ENCODE results near the gene IGFBP5. TPM values are rescaled to one million over a fixed set of nuclear protein-coding genes. Genes with fewer than 3 reads are reported as not detected.

Gene IGFBP5
- total and polyA plus RNA-seq, 9 of the 15 experiments (the other 6 are each of a cell fraction or from before 2014, with no cell fraction given) = 0.01 to 1.9 (median 0.03) TPM; not detected in 6

DNA sequence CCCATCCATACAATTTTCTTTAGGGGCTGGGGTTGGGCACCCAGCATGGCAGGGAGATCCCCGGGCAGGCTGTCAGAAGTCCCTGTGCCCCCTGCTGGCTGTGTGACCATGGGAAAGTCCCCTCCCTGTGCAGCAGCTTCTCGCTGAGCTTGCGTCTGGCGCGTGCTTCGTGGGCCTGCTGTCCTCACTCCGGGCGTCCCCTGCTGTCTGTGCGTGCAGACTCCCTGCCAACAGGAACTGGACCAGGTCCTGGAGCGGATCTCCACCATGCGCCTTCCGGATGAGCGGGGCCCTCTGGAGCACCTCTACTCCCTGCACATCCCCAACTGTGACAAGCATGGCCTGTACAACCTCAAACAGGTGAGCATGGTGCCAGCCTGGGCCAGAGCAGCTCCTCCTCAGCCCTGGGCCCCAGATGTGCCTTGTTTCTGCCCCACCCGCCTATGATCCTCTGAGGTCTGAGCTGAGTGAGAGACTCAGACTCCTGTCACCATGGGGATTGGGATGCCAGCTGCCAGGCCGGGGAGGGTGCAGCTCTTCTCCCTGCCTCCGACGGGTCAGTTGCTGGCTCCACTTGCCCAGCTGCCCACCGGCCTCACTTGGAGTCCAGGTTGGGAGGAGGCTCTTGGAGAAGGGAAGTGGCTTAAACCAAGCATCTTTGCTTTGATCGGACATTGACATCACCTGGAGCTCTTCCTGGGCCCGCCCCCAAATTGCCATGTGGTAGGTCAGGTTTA, 33.5 kb downstream of the IGFBP5 start:
- WGBS (ENCODE audit: insufficient coverage, low coverage, missing lambda C conversion rate) = 13% methylated on average over 19 of the region's 20 CpGs
- H3K27me3 ChIP-seq (ENCODE audit: control insufficient read depth in 2 of 2, insufficient read depth in 2 of 2, low read length in 2 of 2) = peaks cover 3 to 47% of the 10 kb centered on the region in 2 experiments; a peak in 3 of 5 replicates
- no peak overlapping the region for H2AFZ ChIP-seq (ENCODE audit: low read depth, low read length)
- ChIA-PET CTCF (ENCODE audit: low intra/inter-chr PET ratio) (interaction anchor here (1.9 kb wide), 1 partner anchor 145 kb away, joined by 10 read pairs; no protein-coding TSS in a partner anchor), POLR2A (interaction anchor here (0.6 kb wide), 1 partner anchor 236 kb away, joined by 3 read pairs; no protein-coding TSS in a partner anchor)
- H3K4me3 ChIP-seq = no peak overlapping the region
- in situ Hi-C loops (cut with MboI) = loop anchor here (10.0 to 25.0 kb wide), 2 partner anchors 450 to 627 kb away; no protein-coding TSS in a partner anchor
- peak in 3 of 4 experiments; percentile 9 to 24 (median 20) for DNase-seq (ENCODE audit: extremely low read depth in 1 of 4, low spot score in 3 of 4)
- no peaks in the 10 kb centered on the region for H3K9me3 ChIP-seq (replicated peaks; ENCODE audit: control insufficient read depth, insufficient read depth, low read depth, low read length)
- intact Hi-C loops (cut with micrococcal nuclease) = no loop called here
- peaks cover 10 to 12% of the 10 kb centered on the region in 2 experiments; a peak in 4 of 5 replicates for H3K4me1 ChIP-seq (replicated peaks in 1 of 2; ENCODE audit: control insufficient read depth in 2 of 2, insufficient read depth in 2 of 2, low read length in 2 of 2)
- no peaks in the 10 kb centered on the region for H3K79me2 ChIP-seq (ENCODE audit: control insufficient read depth, insufficient read depth, low read length)
- H4K20me1 ChIP-seq (replicated peaks; ENCODE audit: control insufficient read depth, insufficient read depth, low read length) = no peaks in the 10 kb centered on the region; the same call in 1 of the 2 replicates
- H3K9ac ChIP-seq (ENCODE audit: insufficient read depth in 1 of 2, low read depth in 2 of 2, low read length in 2 of 2) = no peak overlapping the region; a peak in 1 of 4 replicates
- no peaks in the 10 kb centered on the region for H3K36me3 ChIP-seq (ENCODE audit: control insufficient read depth, insufficient read depth, low read length)
- H3K9me1 ChIP-seq (ENCODE audit: control insufficient read depth, insufficient read depth, low read length) = no peaks in the 10 kb centered on the region
- ATAC-seq = peak; percentile 71
- BruUV-seq (replicated peaks) = no TSS peak
- H3K4me2 ChIP-seq (ENCODE audit: insufficient read depth, low read length) = no peak overlapping the region
- FAIRE-seq = no peak
- H3K27ac ChIP-seq (ENCODE audit: extremely low read depth, low read depth, low read length) = no peak overlapping the region
- TF ChIP-seq MYC (IDR thresholded peaks at IDR 0.05; ENCODE audit: low read depth, low read length) = 0 out of 2 replicates have a peak, but pooled peaks have one; percentile 22
- no peak for TF ChIP-seq MYC (CRISPR knock-in tag; IDR thresholded peaks at IDR 0.05; ENCODE audit: borderline replicate concordance, low read depth)
- TF ChIP-seq RAD21 (CRISPR knock-in tag; conservative IDR thresholded peaks at IDR 0.05 in 1 of 2, IDR thresholded peaks at IDR 0.05 in 1 of 2) = peak; percentile 74 to 76
- TF ChIP-seq BRCA1 (IDR thresholded peaks at IDR 0.05) = no peak
- no peak for TF ChIP-seq BRCA1 (CRISPR knock-in tag; IDR thresholded peaks at IDR 0.05)
- TF ChIP-seq SP1 (CRISPR knock-in tag; IDR thresholded peaks at IDR 0.05) = no peak
- TF ChIP-seq, protein P1, sequence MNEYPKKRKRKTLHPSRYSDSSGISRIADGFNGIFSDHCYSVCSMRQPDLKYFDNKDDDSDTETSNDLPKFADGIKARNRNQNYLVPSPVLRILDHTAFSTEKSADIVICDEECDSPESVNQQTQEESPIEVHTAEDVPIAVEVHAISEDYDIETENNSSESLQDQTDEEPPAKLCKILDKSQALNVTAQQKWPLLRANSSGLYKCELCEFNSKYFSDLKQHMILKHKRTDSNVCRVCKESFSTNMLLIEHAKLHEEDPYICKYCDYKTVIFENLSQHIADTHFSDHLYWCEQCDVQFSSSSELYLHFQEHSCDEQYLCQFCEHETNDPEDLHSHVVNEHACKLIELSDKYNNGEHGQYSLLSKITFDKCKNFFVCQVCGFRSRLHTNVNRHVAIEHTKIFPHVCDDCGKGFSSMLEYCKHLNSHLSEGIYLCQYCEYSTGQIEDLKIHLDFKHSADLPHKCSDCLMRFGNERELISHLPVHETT (CRISPR knock-in tag; conservative IDR thresholded peaks at IDR 0.05 in 1 of 2, IDR thresholded peaks at IDR 0.05 in 1 of 2) = 0 out of 4 replicates have a peak, but pooled peaks of 1 of the 2 experiments have one; percentile 34
- TF ChIP-seq, protein P2, sequence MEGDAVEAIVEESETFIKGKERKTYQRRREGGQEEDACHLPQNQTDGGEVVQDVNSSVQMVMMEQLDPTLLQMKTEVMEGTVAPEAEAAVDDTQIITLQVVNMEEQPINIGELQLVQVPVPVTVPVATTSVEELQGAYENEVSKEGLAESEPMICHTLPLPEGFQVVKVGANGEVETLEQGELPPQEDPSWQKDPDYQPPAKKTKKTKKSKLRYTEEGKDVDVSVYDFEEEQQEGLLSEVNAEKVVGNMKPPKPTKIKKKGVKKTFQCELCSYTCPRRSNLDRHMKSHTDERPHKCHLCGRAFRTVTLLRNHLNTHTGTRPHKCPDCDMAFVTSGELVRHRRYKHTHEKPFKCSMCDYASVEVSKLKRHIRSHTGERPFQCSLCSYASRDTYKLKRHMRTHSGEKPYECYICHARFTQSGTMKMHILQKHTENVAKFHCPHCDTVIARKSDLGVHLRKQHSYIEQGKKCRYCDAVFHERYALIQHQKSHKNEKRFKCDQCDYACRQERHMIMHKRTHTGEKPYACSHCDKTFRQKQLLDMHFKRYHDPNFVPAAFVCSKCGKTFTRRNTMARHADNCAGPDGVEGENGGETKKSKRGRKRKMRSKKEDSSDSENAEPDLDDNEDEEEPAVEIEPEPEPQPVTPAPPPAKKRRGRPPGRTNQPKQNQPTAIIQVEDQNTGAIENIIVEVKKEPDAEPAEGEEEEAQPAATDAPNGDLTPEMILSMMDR (IDR thresholded peaks at IDR 0.05 in 2 of 3, conservative IDR thresholded peaks at IDR 0.05 in 1 of 3; ENCODE audit: insufficient read depth in 2 of 3, low read depth in 1 of 3, low read length in 3 of 3) = peak; percentile 40 to 61 (median 46)
- TF ChIP-seq BHLHE40 (IDR thresholded peaks at IDR 0.05; ENCODE audit: low read length) = peak; percentile 53
- 0 out of 2 replicates have a peak, but pooled peaks have one; percentile 28 for TF ChIP-seq ZNF589 (CRISPR knock-in tag; IDR thresholded peaks at IDR 0.05; ENCODE audit: low read depth)
- peak in 1 of 2 experiments; percentile 33; a peak in 1 of 4 replicates for TF ChIP-seq NRF1 (conservative IDR thresholded peaks at IDR 0.05 in 1 of 2, IDR thresholded peaks at IDR 0.05 in 1 of 2)
- peak; percentile 22; the same call in 1 of the 2 replicates for TF ChIP-seq CREM (IDR thresholded peaks at IDR 0.05; ENCODE audit: low read depth)
- TF ChIP-seq STAG1 (CRISPR knock-in tag; IDR thresholded peaks at IDR 0.05; ENCODE audit: borderline replicate concordance) = peak; percentile 44; the same call in 1 of the 2 replicates
- TF ChIP-seq, protein P3, sequence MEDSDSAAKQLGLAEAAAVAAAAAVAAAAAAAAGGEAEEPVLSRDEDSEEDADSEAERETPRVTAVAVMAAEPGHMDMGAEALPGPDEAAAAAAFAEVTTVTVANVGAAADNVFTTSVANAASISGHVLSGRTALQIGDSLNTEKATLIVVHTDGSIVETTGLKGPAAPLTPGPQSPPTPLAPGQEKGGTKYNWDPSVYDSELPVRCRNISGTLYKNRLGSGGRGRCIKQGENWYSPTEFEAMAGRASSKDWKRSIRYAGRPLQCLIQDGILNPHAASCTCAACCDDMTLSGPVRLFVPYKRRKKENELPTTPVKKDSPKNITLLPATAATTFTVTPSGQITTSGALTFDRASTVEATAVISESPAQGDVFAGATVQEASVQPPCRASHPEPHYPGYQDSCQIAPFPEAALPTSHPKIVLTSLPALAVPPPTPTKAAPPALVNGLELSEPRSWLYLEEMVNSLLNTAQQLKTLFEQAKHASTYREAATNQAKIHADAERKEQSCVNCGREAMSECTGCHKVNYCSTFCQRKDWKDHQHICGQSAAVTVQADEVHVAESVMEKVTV (CRISPR knock-in tag; IDR thresholded peaks at IDR 0.05) = peak; percentile 61; the same call in 1 of the 2 replicates
- TF ChIP-seq ZNF175 (CRISPR knock-in tag; IDR thresholded peaks at IDR 0.05; ENCODE audit: low read depth) = no peak

Measured in K562 (cell line).